Retinal pigment epithelial cell (primary cell): Measurements from ENCODE around the gene ITGAD.
"Not testable (repeated sequence)": the region's sequence is repeated elsewhere in the genome, so short reads cannot be mapped to it uniquely, and the experiment has no call there.

Source experiments
- DNase-seq: peaks from one replicate; pipeline ENCODE4 v3.0.0-alpha.2; 2010; ENCODE audit warnings: low read depth
- H3K4me3 ChIP-seq: 2 replicates; pipeline ENCODE4 v1.5.1; 2011; ENCODE audit warnings: mild to moderate bottlenecking, low read length, control low read depth, moderate library complexity
- CTCF ChIP-seq: conservative IDR thresholded peaks from 2 replicates; pipeline ENCODE4 v1.5.1; 2011; ENCODE audit warnings: low read depth, low read length, control low read depth, inconsistent platforms

The ITGAD gene

GRCh38 chr16:31430380-31431052, 37.4 kb downstream of the ITGAD start:
- DNase-seq: no peak
- no peak for TF ChIP-seq CTCF
- H3K4me3 ChIP-seq: no peak overlapping the region

- DNase-seq: no peak
- no peak for TF ChIP-seq CTCF
- no peak overlapping the region for H3K4me3 ChIP-seq
Measured at GRCh38 chr16:31435341-31436220, 42.4 kb downstream of the ITGAD start.

GRCh38 chr16:31436221-31437045, 43.3 kb downstream of the ITGAD start:
- DNase-seq: no peak
- no peak for TF ChIP-seq CTCF
- H3K4me3 ChIP-seq: no peak overlapping the region

GRCh38 chr16:31438414-31438813, 45.3 kb downstream of the ITGAD start:
- H3K4me3 ChIP-seq: no peak overlapping the region
- DNase-seq: no peak
- no peak for TF ChIP-seq CTCF

- DNase-seq, H3K4me3 ChIP-seq: not testable (repeated sequence)
Measured at GRCh38 chr16:31439023-31439422, 45.9 kb downstream of the ITGAD start.

- TF ChIP-seq CTCF: no peak
Measured at GRCh38 chr16:31439519-31439918, 46.4 kb downstream of the ITGAD start.

GRCh38 chr16:31440516-31441184, 47.5 kb downstream of the ITGAD start:
- DNase-seq: no peak
- no peak overlapping the region for H3K4me3 ChIP-seq
- TF ChIP-seq CTCF: no peak

More at GRCh38 chr16:31439519-31439918, 46.4 kb downstream of the ITGAD start:
- H3K4me3 ChIP-seq: no peak overlapping the region
- DNase-seq: no peak
